ENCODE data around the gene HNRNPA2B1. TPM values are rescaled to one million over a fixed set of nuclear protein-coding genes. Genes with fewer than 3 reads are reported as not detected.

HNRNPA2B1 gene
- total and polyA plus RNA-seq, 7 donors, result 141 to 885 (median 208) TPM

DNA sequence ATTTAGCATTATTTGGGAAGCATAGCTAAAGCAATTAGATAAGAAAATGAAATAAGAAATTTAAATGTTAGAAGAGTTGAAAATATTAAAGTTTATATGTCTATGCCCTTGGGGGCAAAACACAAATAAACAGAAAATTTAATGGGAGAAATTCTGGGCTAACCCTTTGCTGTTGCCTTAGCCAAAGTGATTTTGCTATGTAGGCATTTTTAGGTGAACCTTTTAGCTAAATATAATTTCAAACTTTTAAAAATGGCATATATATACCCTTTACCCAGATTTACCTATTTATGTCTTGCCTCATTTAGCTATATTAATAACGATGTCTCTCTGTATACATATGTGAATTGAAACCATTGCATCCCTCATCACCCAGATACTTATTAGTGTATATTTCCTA, 28.5 kb downstream of the HNRNPA2B1 start:
- no peak overlapping the region for H3K4me3 ChIP-seq
- no peak for DNase-seq
- peaks cover 0 to 4% (median 0%) of the 10 kb centered on the region in 3 donors for H3K27me3 ChIP-seq
- H3K9me3 ChIP-seq, result no peaks in the 10 kb centered on the region
- TF ChIP-seq POLR2A (IDR thresholded peaks at IDR 0.05), result no peak
- no peak for TF ChIP-seq EP300 (IDR thresholded peaks at IDR 0.05)
- no peak for TF ChIP-seq POLR2AphosphoS5 (IDR thresholded peaks at IDR 0.05)
- TF ChIP-seq, protein P1, sequence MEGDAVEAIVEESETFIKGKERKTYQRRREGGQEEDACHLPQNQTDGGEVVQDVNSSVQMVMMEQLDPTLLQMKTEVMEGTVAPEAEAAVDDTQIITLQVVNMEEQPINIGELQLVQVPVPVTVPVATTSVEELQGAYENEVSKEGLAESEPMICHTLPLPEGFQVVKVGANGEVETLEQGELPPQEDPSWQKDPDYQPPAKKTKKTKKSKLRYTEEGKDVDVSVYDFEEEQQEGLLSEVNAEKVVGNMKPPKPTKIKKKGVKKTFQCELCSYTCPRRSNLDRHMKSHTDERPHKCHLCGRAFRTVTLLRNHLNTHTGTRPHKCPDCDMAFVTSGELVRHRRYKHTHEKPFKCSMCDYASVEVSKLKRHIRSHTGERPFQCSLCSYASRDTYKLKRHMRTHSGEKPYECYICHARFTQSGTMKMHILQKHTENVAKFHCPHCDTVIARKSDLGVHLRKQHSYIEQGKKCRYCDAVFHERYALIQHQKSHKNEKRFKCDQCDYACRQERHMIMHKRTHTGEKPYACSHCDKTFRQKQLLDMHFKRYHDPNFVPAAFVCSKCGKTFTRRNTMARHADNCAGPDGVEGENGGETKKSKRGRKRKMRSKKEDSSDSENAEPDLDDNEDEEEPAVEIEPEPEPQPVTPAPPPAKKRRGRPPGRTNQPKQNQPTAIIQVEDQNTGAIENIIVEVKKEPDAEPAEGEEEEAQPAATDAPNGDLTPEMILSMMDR (IDR thresholded peaks at IDR 0.05), result no peak
- H3K4me1 ChIP-seq, result no peaks in the 10 kb centered on the region
- WGBS, 2 donors, result 95 to 97% methylated on average over 1 of the region's 1 CpG
- no peak overlapping the region for H3K27ac ChIP-seq
- H3K36me3 ChIP-seq, result no peaks in the 10 kb centered on the region
- intact Hi-C loops (cut with DNase I), result no loop called here

DNA sequence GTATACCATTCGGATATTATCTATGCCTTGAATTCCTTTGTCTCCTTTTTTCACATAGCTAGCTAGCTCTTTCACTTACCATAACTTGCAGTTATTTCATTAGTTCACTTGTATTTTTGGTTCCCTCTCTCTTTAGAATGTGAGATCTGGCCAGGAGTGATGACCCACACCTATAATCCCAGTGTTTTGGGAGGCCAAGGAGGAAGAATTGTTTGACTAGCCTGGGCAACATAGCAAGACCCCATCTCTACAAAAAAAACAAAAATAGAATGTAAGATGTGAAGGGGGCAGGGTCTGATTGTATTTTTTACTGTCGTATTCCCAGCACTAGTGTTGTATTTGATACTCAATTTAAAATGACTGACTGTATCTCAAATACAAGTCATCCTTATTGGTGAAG, 28.9 kb downstream of the HNRNPA2B1 start:
- Histone ChIP-seq H3K9me3 (no peaks in the 10 kb centered on the region), H3K27ac (no peak overlapping the region), H3K27me3 (peaks cover 0 to 4% (median 0%) of the 10 kb centered on the region in 3 donors), H3K4me3 (no peak overlapping the region), H3K4me1 (no peaks in the 10 kb centered on the region), H3K36me3 (no peaks in the 10 kb centered on the region)
- 98 to 99% methylated on average over 2 of the region's 2 CpGs for WGBS, 2 donors
- TF ChIP-seq, protein P1 (IDR thresholded peaks at IDR 0.05), result no peak
- TF ChIP-seq EP300 (IDR thresholded peaks at IDR 0.05), result no peak
- TF ChIP-seq POLR2A (IDR thresholded peaks at IDR 0.05), result no peak
- no peak for TF ChIP-seq POLR2AphosphoS5 (IDR thresholded peaks at IDR 0.05)
- intact Hi-C loops (cut with DNase I), result no loop called here
- DNase-seq, result no peak

DNA sequence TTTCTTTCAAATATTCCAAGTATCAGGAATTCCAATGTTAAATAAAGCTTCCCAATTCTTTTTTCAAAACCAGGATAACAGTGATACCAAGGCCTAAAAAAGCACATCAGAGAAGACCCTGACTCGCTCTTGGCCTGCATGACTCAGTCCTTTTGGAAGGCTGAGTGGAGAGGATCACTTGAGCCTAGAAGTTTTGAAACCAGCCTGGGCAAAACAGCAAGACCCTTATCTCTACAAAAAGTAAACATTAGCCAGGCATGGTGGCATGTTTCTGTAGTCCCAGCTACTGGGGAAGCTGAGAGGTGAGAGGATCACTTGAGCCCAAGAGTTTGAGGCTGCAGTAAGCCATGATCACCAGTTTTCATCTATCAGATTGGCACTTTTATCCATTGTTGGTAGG, 29.9 kb downstream of the HNRNPA2B1 start:
- Histone ChIP-seq H3K9me3 (no peaks in the 10 kb centered on the region), H3K36me3 (no peaks in the 10 kb centered on the region), H3K4me3 (no peak overlapping the region), H3K27me3 (peaks cover 0 to 7% (median 4%) of the 10 kb centered on the region in 3 donors), H3K4me1 (no peaks in the 10 kb centered on the region), H3K27ac (no peak overlapping the region)
- TF ChIP-seq, protein P1 (IDR thresholded peaks at IDR 0.05), result no peak
- no peak for TF ChIP-seq POLR2AphosphoS5 (IDR thresholded peaks at IDR 0.05)
- no peak for DNase-seq
- intact Hi-C loops (cut with DNase I), result no loop called here
- WGBS, 2 donors, result 95 to 99% methylated on average over 1 of the region's 1 CpG

DNA sequence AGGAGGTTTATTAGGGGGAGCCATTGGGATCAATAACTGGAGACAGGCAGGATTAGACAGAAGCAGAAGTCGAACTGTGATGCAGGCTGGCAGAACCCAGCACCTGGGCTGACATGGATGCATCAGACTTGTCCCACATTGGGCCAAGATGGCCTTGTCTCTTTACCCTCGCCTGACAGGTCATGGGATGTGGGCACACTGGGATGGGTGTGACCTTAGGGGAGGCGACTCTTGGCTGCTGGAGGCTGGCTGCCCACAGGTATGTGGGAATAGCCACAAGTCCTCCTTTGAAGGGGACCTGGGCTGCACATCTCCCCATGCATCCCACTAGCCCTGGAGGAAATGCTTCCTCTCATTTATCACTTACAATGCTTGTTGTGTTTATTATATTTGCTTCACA, 31.3 kb downstream of the HNRNPA2B1 start:
- 76 to 95% methylated on average over 3 of the region's 3 CpGs for WGBS, 2 donors
- no peak overlapping the region for H3K4me3 ChIP-seq
- H3K9me3 ChIP-seq, result no peaks in the 10 kb centered on the region
- TF ChIP-seq, protein P1 (IDR thresholded peaks at IDR 0.05), result no peak
- TF ChIP-seq POLR2A (IDR thresholded peaks at IDR 0.05) (no peak), POLR2AphosphoS5 (IDR thresholded peaks at IDR 0.05) (no peak), EP300 (IDR thresholded peaks at IDR 0.05) (no peak)
- intact Hi-C loops (cut with DNase I), result no loop called here
- no peak overlapping the region for H3K27ac ChIP-seq
- DNase-seq, result no peak
- no peaks in the 10 kb centered on the region for H3K4me1 ChIP-seq
- no peaks in the 10 kb centered on the region for H3K36me3 ChIP-seq
- peaks cover 0 to 8% (median 4%) of the 10 kb centered on the region in 3 donors for H3K27me3 ChIP-seq

DNA sequence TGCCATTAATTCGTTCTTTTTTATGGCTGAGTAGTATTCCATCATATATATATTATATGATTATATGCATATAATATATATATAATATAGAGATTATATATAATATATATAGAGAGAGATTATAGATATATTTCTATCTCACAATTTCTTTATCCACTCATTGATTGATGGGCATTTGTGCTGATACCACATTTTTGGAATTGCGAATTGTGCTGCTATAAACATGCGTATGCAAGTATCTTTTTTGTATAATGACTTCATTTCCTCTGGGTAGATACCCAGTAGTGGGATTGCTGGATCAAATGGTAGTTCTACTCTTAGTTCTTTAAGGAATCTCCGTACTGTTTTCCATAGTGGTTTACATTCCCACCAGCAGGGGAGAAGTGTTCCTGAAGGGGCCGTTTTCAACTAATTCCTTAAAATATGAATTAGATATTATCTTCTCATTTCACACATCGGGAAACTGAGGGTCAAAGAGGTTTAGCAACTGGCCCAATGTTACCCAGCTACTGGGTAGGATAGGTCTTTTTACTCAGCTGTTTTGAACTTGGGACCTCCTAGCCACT, 32.0 kb downstream of the HNRNPA2B1 start:
- TF ChIP-seq, protein P1 (IDR thresholded peaks at IDR 0.05), result no peak
- TF ChIP-seq EP300 (IDR thresholded peaks at IDR 0.05), result no peak
- TF ChIP-seq POLR2A (IDR thresholded peaks at IDR 0.05), result no peak
- no peak for TF ChIP-seq POLR2AphosphoS5 (IDR thresholded peaks at IDR 0.05)
- intact Hi-C loops (cut with DNase I), result no loop called here

More for the DNA sequence above, 32.0 kb downstream of the HNRNPA2B1 start:
- DNase-seq, result no peak
- H3K4me1 ChIP-seq, result no peaks in the 10 kb centered on the region
- peaks cover 0 to 8% (median 4%) of the 10 kb centered on the region in 3 donors for H3K27me3 ChIP-seq
- no peak overlapping the region for H3K4me3 ChIP-seq
- H3K36me3 ChIP-seq, result no peaks in the 10 kb centered on the region
- no peak overlapping the region for H3K27ac ChIP-seq
- WGBS, 2 donors, result 86 to 93% methylated on average over 6 of the region's 6 CpGs
- peaks cover 0 to 4% (median 0%) of the 10 kb centered on the region in 4 donors for H3K9me3 ChIP-seq

Measured in sigmoid colon (tissue), 7 donors.